Panc1 (cell line): Measurements from ENCODE around the gene TSHZ2.

Experiments
- CTCF ChIP-seq: fragments of 450-650 bp; IDR thresholded peaks from 2 replicates; pipeline ENCODE4 v1.5.1; 2017; ENCODE audit warnings: mild to moderate bottlenecking
- POLR2AphosphoS5 ChIP-seq: IDR thresholded peaks from 2 replicates; pipeline ENCODE4 v1.6.1; 2012; ENCODE audit warnings: mild to moderate bottlenecking, low read depth, low read length, moderate library complexity
- REST ChIP-seq, 2 experiments: IDR thresholded peaks; 2 replicates each; pipeline ENCODE4 v1.6.1; 2011 to 2012; ENCODE audit warnings: low read depth in 2 of 2, control low read depth in 1 of 2, low read length in 1 of 2, mild to moderate bottlenecking in 1 of 2, moderate library complexity in 1 of 2; ENCODE audit not compliant: insufficient read depth in 1 of 2
- SIN3A ChIP-seq: IDR thresholded peaks from 2 replicates; pipeline ENCODE4 v1.6.1; 2012; ENCODE audit warnings: low read depth, mild to moderate bottlenecking, low read length, moderate library complexity, borderline replicate concordance; ENCODE audit not compliant: insufficient read depth
- TCF7L2 ChIP-seq: IDR thresholded peaks from 2 replicates; pipeline ENCODE4 v1.6.1; 2011; ENCODE audit warnings: mild to moderate bottlenecking, low read depth, low read length, inconsistent platforms

- no peak for TF ChIP-seq CTCF
- TF ChIP-seq REST (IDR thresholded peaks at IDR 0.05; ENCODE audit: insufficient read depth in 1 of 2, low read depth in 2 of 2, low read length in 1 of 2), result no peak
- no peak for TF ChIP-seq POLR2AphosphoS5
- no peak for TF ChIP-seq SIN3A
- no peak for TF ChIP-seq TCF7L2
Measured at GRCh38 chr20:53044296-53044695, 72.1 kb downstream of the TSHZ2 start.
